K562 (cell line): ENCODE measurements around the gene HEMK1. TPM values are rescaled to one million over a fixed set of nuclear protein-coding genes. Genes with fewer than 3 reads are reported as not detected.

Experiments
- CHD2 ChIP-seq: IDR thresholded peaks from 2 replicates; pipeline ENCODE4 v1.6.1; 2011; ENCODE audit warnings: low read depth, low read length
- CTCF ChIP-seq, 3 experiments: IDR thresholded peaks in 2 of 3; conservative IDR thresholded peaks in 1 of 3; 2 replicates each; pipeline ENCODE4 v1.5.1; 2011 to 2012; ENCODE audit warnings: low read length in 3 of 3, mild to moderate bottlenecking in 3 of 3, control low read depth in 2 of 3, improper control_type of control experiment in 1 of 3, inconsistent platforms in 1 of 3, low read depth in 1 of 3, mixed read lengths in 1 of 3, moderate library complexity in 1 of 3; ENCODE audit not compliant: insufficient read depth in 2 of 3
- MTF1 ChIP-seq: fragments of 250-450 bp; sonication (Bioruptor Pico); IDR thresholded peaks from 2 replicates; pipeline ENCODE4 v1.9.0; 2021; ENCODE audit warnings: moderate library complexity, mild to moderate bottlenecking, inconsistent platforms, borderline replicate concordance
- NCOA1 ChIP-seq: fragments of 450-650 bp; IDR thresholded peaks from 2 replicates; pipeline ENCODE4 v1.6.1; 2016; ENCODE audit warnings: low read depth
- NCOR1 ChIP-seq: fragments of 450-650 bp; IDR thresholded peaks from 2 replicates; pipeline ENCODE4 v1.6.1; 2016; ENCODE audit warnings: mild to moderate bottlenecking, moderate library complexity
- NR0B1 ChIP-seq: fragments of 450-650 bp; IDR thresholded peaks from one replicate; pipeline ENCODE4 v1.6.1; 2018; ENCODE audit warnings: mild to moderate bottlenecking, moderate library complexity; ENCODE audit not compliant: partially characterized antibody
- PCBP2 ChIP-seq: fragments of 200-400 bp; formaldehyde crosslinking; IDR thresholded peaks from 2 replicates; pipeline ENCODE4 v1.6.1; 2018; ENCODE audit warnings: low read length, low read depth, mild to moderate bottlenecking, moderate library complexity; ENCODE audit not compliant: poor library complexity, severe bottlenecking
- PHB2 ChIP-seq: fragments of 450-650 bp; IDR thresholded peaks from 2 replicates; pipeline ENCODE4 v1.6.1; 2017; ENCODE audit warnings: low read depth
- PHTF2 ChIP-seq: fragments of 250-450 bp; sonication (Bioruptor Pico); IDR thresholded peaks from 2 replicates; pipeline ENCODE4 v1.5.0; 2021; ENCODE audit warnings: mild to moderate bottlenecking
- RAD21 ChIP-seq, 2 experiments: fragments of 250-450 bp in 1 of 2; fragments of 450-650 bp in 1 of 2; sonication (Bioruptor Pico) in 1 of 2; formaldehyde crosslinking in 1 of 2; IDR thresholded peaks in 1 of 2; conservative IDR thresholded peaks in 1 of 2; 2 replicates each; pipeline versions ENCODE4 v1.4.0 to v1.8.0; 2020 to 2022; ENCODE audit warnings: mild to moderate bottlenecking in 2 of 2, moderate library complexity in 1 of 2
- RFX7 ChIP-seq: fragments of 250-450 bp; sonication (Bioruptor Pico); IDR thresholded peaks from 2 replicates; pipeline ENCODE4 v1.5.1; 2021; ENCODE audit warnings: mild to moderate bottlenecking
- SAP30 ChIP-seq: fragments of 200-600 bp; sonication (generic); IDR thresholded peaks from 2 replicates; pipeline ENCODE4 v1.6.1; 2012; ENCODE audit warnings: borderline replicate concordance, low read depth, mild to moderate bottlenecking, moderate library complexity, low read length, control low read depth, inconsistent platforms; ENCODE audit not compliant: insufficient read depth, poor library complexity, severe bottlenecking
- SP2 ChIP-seq: IDR thresholded peaks from 2 replicates; pipeline ENCODE4 v1.6.1; 2011; ENCODE audit warnings: mild to moderate bottlenecking, low read depth, low read length, moderate library complexity; ENCODE audit not compliant: poor library complexity, severe bottlenecking; ENCODE audit errors: extremely low read depth
- SREBF2 ChIP-seq: sonication (generic); formaldehyde crosslinking; IDR thresholded peaks from 2 replicates; pipeline ENCODE4 v1.4.0; 2020; ENCODE audit warnings: mild to moderate bottlenecking, missing genetic modification reagents
- SRSF7 ChIP-seq: fragments of 200-400 bp; formaldehyde crosslinking; optimal IDR thresholded peaks from 2 replicates; pipeline ENCODE3; 2017; ENCODE audit warnings: mild to moderate bottlenecking, low read depth, low read length
- ZNF217 ChIP-seq: sonication (generic); formaldehyde crosslinking; IDR thresholded peaks from 2 replicates; pipeline ENCODE4 v1.8.0; 2022; ENCODE audit warnings: mild to moderate bottlenecking, missing genetic modification reagents
- ZNF24 ChIP-seq: fragments of 450-650 bp; IDR thresholded peaks from 2 replicates; pipeline ENCODE4 v1.6.1; 2016
- ZNF561 ChIP-seq: fragments of 450-650 bp; formaldehyde crosslinking; conservative IDR thresholded peaks from 2 replicates; pipeline ENCODE4 v1.4.0; 2020; ENCODE audit warnings: mild to moderate bottlenecking, moderate library complexity
- ZNF592 ChIP-seq: fragments of 450-650 bp; IDR thresholded peaks from 2 replicates; pipeline ENCODE4 v1.6.1; 2017; ENCODE audit warnings: antibody characterized with exemption, mild to moderate bottlenecking
- polyA plus RNA-seq, 8 experiments: library from polyadenylated mRNA; depleted of rRNA in 4 of 8; stranded (reverse) in 5 of 8; unstranded in 3 of 8; fragments of >200 nt; fragmentation: Nextera tagmentation in 2 of 8; fragmentation: Illumina TruSeq in 1 of 8; extraction: Ambion mirVana in 2 of 8; extraction: Trizol in 1 of 8; gene quantifications; 2 replicates each; pipeline versions ENCODE4 v1.2.1 to v1.2.3, GENCODE V29; 2011 to 2014; ENCODE audit warnings: inconsistent platforms in 1 of 8, missing spikeins in 1 of 8
- total RNA-seq, 7 experiments: library from RNA; depleted of rRNA in 6 of 7; stranded (reverse); fragments of >200 nt in 6 of 7; fragmentation: Illumina TruSeq in 2 of 7; extraction: Trizol in 2 of 7; gene quantifications; 2 replicates each; pipeline versions ENCODE4 v1.2.1 to v1.2.3, GENCODE V29; 2011 to 2021; ENCODE audit warnings: low replicate concordance in 1 of 7
- TF ChIP-seq, protein P1 (sequence below): fragments of 250-450 bp; sonication (Bioruptor Pico); IDR thresholded peaks from 2 replicates; pipeline ENCODE4 v1.8.0; 2021; ENCODE audit warnings: mild to moderate bottlenecking, moderate library complexity

The HEMK1 gene
- total and polyA plus RNA-seq, 9 of the 15 experiments (the other 6 are each of a cell fraction or from before 2014, with no cell fraction given), result 2.0 to 16.8 (median 11.4) TPM

DNA sequence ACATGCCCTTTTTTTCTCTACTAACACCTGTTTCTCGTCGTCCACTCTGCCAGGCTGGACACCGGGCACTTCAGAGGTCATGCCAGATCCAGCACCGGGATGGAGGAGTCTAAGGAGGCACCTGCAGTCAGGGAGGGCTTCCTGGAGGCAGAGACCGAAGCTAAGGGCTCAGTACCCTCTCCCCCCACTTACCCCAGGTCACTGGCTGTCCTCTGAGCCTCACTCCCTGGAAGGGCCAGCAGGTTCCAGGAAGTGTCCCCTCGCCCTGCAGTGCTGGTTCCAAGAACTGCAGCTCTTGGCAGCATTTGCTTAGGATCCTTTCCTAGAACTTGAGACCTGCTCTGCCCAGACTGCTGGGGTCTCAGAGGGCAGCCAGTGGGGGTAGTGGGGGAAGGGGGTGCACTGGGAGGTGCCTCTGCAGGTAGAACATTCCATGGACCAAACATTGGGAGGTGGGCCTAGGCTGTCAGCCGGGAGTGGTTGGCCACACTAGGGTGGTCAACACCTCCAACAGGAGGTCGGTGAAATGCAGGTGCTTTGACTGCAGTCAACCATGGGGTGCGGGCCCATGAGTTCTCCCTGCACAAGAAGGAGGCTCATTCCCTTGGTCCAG is 30.9 kb downstream of the HEMK1 start (continued):
- TF ChIP-seq MTF1 (CRISPR knock-in tag), result no peak
- TF ChIP-seq CTCF (IDR thresholded peaks at IDR 0.05 in 2 of 3, conservative IDR thresholded peaks at IDR 0.05 in 1 of 3; ENCODE audit: insufficient read depth in 2 of 3, low read depth in 1 of 3, low read length in 3 of 3), result no peak
- no peak for TF ChIP-seq SP2
- TF ChIP-seq ZNF592, result peak; percentile 64
- TF ChIP-seq SREBF2 (CRISPR knock-in tag), result no peak
- no peak for TF ChIP-seq NR0B1
- peak in 1 of 2 experiments; percentile 7; a peak in 1 of 4 replicates for TF ChIP-seq RAD21 (CRISPR knock-in tag; conservative IDR thresholded peaks at IDR 0.05 in 1 of 2, IDR thresholded peaks at IDR 0.05 in 1 of 2)
- TF ChIP-seq PCBP2, result no peak
- no peak for TF ChIP-seq PHTF2 (CRISPR knock-in tag)
- TF ChIP-seq RFX7 (CRISPR knock-in tag), result no peak
- TF ChIP-seq ZNF24, result peak; percentile 86
- no peak for TF ChIP-seq SAP30
- peak; percentile 69; the same call in 1 of the 2 replicates for TF ChIP-seq NCOA1
- TF ChIP-seq PHB2, result no peak
- peak; percentile 73 for TF ChIP-seq NCOR1
- no peak for TF ChIP-seq ZNF217 (CRISPR knock-in tag)
- TF ChIP-seq, protein P1, sequence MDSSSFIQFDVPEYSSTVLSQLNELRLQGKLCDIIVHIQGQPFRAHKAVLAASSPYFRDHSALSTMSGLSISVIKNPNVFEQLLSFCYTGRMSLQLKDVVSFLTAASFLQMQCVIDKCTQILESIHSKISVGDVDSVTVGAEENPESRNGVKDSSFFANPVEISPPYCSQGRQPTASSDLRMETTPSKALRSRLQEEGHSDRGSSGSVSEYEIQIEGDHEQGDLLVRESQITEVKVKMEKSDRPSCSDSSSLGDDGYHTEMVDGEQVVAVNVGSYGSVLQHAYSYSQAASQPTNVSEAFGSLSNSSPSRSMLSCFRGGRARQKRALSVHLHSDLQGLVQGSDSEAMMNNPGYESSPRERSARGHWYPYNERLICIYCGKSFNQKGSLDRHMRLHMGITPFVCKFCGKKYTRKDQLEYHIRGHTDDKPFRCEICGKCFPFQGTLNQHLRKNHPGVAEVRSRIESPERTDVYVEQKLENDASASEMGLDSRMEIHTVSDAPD (CRISPR knock-in tag), result no peak
- TF ChIP-seq SRSF7, result no peak
- no peak for TF ChIP-seq ZNF561 (CRISPR knock-in tag)
- TF ChIP-seq CHD2, result no peak
